Peyer's patch (tissue), 4 donors: ENCODE measurements around the gene PDE4D.

Experiments
- POLR2A ChIP-seq, 2 donors: fragments of 450-650 bp; IDR thresholded peaks; one replicate each; pipeline ENCODE4 v1.5.1; 2017; ENCODE audit warnings: antibody characterized with exemption in 2 of 2, mild to moderate bottlenecking in 2 of 2, moderate library complexity in 2 of 2
- TF ChIP-seq, protein P1 (sequence below), 6 experiments: fragments of 450-650 bp in 4 of 6; fragments of 200-600 bp in 2 of 6; sonication (generic) in 1 of 6; IDR thresholded peaks; one replicate each; pipeline ENCODE4 v1.5.1; 2017 to 2019; ENCODE audit warnings: antibody characterized with exemption in 6 of 6, mild to moderate bottlenecking in 3 of 6, moderate library complexity in 1 of 6

DNA sequence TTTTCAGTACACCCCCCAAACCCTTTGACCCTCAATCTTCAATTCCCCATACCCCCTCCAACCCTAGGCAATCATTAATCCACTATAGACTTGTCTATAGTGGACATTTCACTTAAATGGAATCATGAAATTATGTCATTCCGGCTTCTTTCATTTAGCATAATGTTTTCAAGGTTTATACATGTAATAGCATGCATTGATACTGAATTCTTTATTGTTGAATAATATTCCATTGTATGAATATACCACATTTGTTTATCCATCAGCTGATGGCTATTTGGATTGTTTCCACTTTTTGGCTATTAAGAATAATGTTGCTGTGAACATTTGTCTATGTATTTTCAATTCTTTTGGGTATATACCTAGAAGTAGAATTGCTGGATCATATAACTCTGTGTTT is 238.8 kb downstream of the PDE4D start:
- no peak for TF ChIP-seq POLR2A (IDR thresholded peaks at IDR 0.05)
- TF ChIP-seq, protein P1, sequence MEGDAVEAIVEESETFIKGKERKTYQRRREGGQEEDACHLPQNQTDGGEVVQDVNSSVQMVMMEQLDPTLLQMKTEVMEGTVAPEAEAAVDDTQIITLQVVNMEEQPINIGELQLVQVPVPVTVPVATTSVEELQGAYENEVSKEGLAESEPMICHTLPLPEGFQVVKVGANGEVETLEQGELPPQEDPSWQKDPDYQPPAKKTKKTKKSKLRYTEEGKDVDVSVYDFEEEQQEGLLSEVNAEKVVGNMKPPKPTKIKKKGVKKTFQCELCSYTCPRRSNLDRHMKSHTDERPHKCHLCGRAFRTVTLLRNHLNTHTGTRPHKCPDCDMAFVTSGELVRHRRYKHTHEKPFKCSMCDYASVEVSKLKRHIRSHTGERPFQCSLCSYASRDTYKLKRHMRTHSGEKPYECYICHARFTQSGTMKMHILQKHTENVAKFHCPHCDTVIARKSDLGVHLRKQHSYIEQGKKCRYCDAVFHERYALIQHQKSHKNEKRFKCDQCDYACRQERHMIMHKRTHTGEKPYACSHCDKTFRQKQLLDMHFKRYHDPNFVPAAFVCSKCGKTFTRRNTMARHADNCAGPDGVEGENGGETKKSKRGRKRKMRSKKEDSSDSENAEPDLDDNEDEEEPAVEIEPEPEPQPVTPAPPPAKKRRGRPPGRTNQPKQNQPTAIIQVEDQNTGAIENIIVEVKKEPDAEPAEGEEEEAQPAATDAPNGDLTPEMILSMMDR (IDR thresholded peaks at IDR 0.05): no peak
